ENCODE measurements around the gene IL10RB. TPM values are rescaled to one million over a fixed set of nuclear protein-coding genes. Genes with fewer than 3 reads are reported as not detected.
"Not testable (repeated sequence)": the region's sequence is repeated elsewhere in the genome, so short reads cannot be mapped to it uniquely, and the experiment has no call there.

Gene IL10RB
- total RNA-seq: 10 to 100 TPM; 10.2 to 21.8 TPM

DNA sequence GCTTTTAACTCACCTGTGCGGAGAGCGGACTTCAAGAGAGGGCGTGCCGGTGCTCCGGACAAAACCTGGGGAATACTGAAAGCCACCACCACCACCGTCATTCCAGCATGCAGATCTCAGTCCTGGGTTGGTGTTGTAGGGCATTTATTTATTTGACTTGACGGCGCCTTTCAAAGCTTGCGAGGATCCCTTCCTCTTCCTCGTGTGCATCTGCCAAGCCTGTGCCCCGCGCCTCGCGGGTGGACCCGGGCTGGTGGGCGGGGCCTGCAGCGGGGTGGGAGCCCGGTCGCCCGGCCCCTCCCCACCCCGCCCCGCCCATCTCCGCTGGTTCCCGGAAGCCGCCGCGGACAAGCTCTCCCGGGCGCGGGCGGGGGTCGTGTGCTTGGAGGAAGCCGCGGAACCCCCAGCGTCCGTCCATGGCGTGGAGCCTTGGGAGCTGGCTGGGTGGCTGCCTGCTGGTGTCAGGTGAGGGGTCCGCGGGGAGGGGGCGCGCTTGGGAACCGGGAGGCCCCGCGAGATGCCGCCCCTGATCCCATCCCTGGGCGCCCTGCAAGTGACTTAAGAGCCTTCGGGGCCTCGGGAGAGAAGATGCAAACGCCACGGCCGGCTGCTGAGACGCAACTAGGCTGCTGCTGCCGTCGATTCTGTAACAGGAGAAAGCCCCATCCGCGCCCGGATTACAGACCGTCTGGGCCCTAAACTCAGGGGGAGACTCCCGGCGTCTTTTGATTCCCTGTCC is at the start of gene IL10RB:
Gene IL10RB (plus strand): TSS at position 318 of the 739 bp plus-strand sequence. CDS start 99 bp downstream, at position 417.
- no peaks in the 10 kb centered on the region for H3K27me3 ChIP-seq
- H3K9me3 ChIP-seq: no peaks in the 10 kb centered on the region
- H3K4me3 ChIP-seq: peak within 1 kb of the TSS; percentile 76 to 88
- DNase-seq (ENCODE audit: low spot score): peak; percentile 67
- peaks cover 0 to 10% of the 10 kb centered on the region in 2 donors for H3K4me1 ChIP-seq
- TF ChIP-seq CTCF (IDR thresholded peaks at IDR 0.05): no peak
- peaks cover 10% of the 10 kb centered on the region for H3K36me3 ChIP-seq
- H3K27ac ChIP-seq: peak within 1 kb of the TSS; percentile 71 to 86

DNA sequence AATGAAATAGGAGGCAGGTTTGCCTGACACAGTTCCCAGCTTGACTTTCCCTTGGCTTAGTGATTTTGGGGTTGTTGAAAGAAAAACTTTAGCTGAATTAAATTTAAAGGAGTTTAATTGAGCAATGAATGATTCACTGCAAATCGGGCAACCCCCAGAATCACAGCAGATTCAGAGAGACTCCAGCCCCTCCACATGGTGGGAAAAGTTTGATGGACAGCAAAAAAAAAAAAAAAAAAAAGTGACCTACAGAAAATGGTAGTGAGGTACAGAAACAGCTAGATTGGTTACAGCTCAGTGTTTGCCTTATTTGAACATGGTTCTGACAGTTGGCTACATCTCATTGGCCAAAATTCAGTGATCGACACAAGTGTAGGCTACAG is 49.0 kb upstream of the IL10RB start:
- no peak for TF ChIP-seq CTCF (IDR thresholded peaks at IDR 0.05)
- H3K9me3 ChIP-seq: no peaks in the 10 kb centered on the region
- no peak overlapping the region for H3K27ac ChIP-seq
- H3K36me3 ChIP-seq: no peaks in the 10 kb centered on the region
- DNase-seq (ENCODE audit: low spot score): no peak
- no peak overlapping the region for H3K4me3 ChIP-seq
- H3K4me1 ChIP-seq: peaks cover 0 to 6% of the 10 kb centered on the region in 2 donors
- no peaks in the 10 kb centered on the region for H3K27me3 ChIP-seq

- no peak for DNase-seq (ENCODE audit: low spot score)
- H3K27ac ChIP-seq: no peak overlapping the region
- H3K4me1 ChIP-seq: no peaks in the 10 kb centered on the region
- H3K36me3 ChIP-seq: no peaks in the 10 kb centered on the region
- H3K4me3 ChIP-seq: no peak overlapping the region
- no peaks in the 10 kb centered on the region for H3K27me3 ChIP-seq
- TF ChIP-seq CTCF (IDR thresholded peaks at IDR 0.05): no peak
- H3K9me3 ChIP-seq: no peaks in the 10 kb centered on the region
Measured at GRCh38 chr21:33219300-33219699, 46.9 kb upstream of the IL10RB start.

- no peaks in the 10 kb centered on the region for H3K36me3 ChIP-seq
- no peak for TF ChIP-seq CTCF (IDR thresholded peaks at IDR 0.05)
- no peaks in the 10 kb centered on the region for H3K27me3 ChIP-seq
- no peak for DNase-seq (ENCODE audit: low spot score)
- H3K4me1 ChIP-seq: no peaks in the 10 kb centered on the region
- no peak overlapping the region for H3K27ac ChIP-seq
- H3K9me3 ChIP-seq: no peaks in the 10 kb centered on the region
- no peak overlapping the region for H3K4me3 ChIP-seq
Measured at GRCh38 chr21:33219954-33220353, 46.2 kb upstream of the IL10RB start.

DNA sequence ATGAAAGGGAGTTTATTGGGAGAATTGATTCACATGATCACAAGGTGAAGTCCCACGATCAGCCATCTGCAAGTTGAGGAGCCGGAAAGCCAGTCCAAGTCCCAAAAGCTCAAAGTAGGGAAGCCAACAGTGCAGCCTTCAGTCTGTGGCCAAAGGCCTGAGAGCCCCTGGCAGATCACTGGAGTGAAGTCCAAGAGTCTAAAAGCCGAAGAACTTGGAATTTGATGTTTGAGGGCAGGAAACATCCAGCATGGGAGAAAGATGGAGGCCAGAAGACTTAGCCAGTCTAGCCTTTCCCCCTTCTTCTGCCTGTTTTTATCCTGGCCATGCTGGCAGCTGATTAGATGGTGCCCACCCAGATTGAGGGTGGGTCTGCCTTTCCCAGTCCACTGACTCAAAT is 40.8 kb upstream of the IL10RB start:
- H3K36me3 ChIP-seq; H3K27me3 ChIP-seq; DNase-seq (ENCODE audit: low spot score); H3K27ac ChIP-seq; H3K9me3 ChIP-seq; H3K4me1 ChIP-seq; H3K4me3 ChIP-seq: not testable (repeated sequence)

GRCh38 chr21:33228455-33228854 is 37.7 kb upstream of the IL10RB start:
- no peak for TF ChIP-seq CTCF (IDR thresholded peaks at IDR 0.05)
- no peaks in the 10 kb centered on the region for H3K9me3 ChIP-seq
- H3K4me3 ChIP-seq: no peak overlapping the region
- H3K27ac ChIP-seq: no peak overlapping the region
- H3K4me1 ChIP-seq: peaks cover 0 to 30% of the 10 kb centered on the region in 2 donors
- DNase-seq (ENCODE audit: low spot score): no peak
- no peaks in the 10 kb centered on the region for H3K36me3 ChIP-seq
- H3K27me3 ChIP-seq: no peaks in the 10 kb centered on the region
